ENCODE data around the gene UACA.

GRCh38 chr15:70783041-70783440 lies 19.7 kb upstream of the UACA start:
- TF ChIP-seq MAFK (IDR thresholded peaks at IDR 0.05; ENCODE audit: low read depth, low read length), result no peak
- TF ChIP-seq CTCF (IDR thresholded peaks at IDR 0.05; ENCODE audit: control extremely low read depth in 1 of 3, insufficient read depth in 1 of 3, low read depth in 1 of 3, low read length in 3 of 3), result no peak
- TF ChIP-seq CHD2 (IDR thresholded peaks at IDR 0.05; ENCODE audit: low read length), result no peak
- TF ChIP-seq EZH2 (IDR thresholded peaks at IDR 0.05; ENCODE audit: low read depth, low read length, severe bottlenecking), result no peak
- TF ChIP-seq CREB1 (IDR thresholded peaks at IDR 0.05), result no peak
